HG02678 (cell line): Measurements from ENCODE around the gene KIAA0753.
"Not testable (repeated sequence)": the region's sequence is repeated elsewhere in the genome, so short reads cannot be mapped to it uniquely, and the experiment has no call there.

ENCODE experiments used
- ATAC-seq: cut with Tn5 transposase; IDR thresholded peaks from one replicate; pipeline ENCODE4 v1.9.1; 2021; ENCODE audit warnings: mild to moderate bottlenecking, moderate library complexity; ENCODE audit not compliant: unreplicated experiment

The KIAA0753 gene

DNA sequence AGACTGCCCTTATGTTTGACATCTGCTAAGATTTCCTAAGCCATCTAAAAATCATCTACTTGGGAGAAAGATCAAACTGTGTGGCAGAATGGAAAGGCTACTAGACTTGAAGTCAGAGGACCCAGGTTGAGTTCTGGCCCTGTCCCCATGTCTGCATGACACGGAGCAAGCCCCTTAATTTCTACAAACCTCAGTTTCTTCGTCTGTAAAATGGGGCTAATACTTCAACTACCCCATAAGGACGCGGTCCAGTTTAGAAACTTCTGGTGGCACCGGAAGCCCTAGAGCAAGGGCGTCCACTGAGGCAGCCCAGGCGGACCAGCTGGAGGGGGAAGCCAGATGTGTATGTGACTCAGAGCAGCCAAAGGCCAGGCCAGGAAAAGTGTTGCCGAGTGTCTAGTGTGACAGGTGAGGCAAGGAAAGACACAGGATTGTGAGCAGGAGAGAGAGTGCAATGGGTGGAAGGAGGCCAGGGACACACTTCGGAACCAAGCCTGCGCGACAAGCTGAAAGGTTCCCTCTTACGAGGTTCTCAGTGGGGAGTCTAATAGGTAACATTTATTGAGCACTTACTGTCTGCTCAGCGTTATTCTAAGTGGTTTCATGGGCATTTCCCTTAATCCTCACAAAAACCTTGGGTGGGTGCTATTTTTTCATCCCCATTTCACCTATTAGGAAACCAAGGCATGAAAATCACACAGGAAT, 66.4 kb downstream of the KIAA0753 start:
- ATAC-seq, result no peak

DNA sequence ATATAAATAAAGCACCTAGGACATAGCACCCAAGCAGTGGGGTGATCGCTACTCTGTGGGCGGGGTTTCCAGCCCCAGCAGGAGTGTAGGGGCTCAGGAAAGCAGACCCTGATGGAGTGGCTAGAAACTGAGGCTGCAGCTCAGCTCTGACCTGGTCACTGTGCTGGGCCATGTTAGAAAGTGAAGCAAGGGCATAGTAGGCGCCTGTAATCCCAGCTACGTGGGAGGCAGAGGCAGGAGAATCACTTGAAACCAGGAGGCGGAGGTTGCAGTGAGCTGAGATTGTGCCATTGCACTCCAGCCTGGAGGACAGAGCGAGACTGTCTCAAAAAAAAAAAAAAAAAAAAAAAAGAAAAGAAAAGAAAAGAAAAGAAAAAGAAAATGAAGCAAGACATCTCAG, 67.0 kb downstream of the KIAA0753 start:
- ATAC-seq, result not testable (repeated sequence)

DNA sequence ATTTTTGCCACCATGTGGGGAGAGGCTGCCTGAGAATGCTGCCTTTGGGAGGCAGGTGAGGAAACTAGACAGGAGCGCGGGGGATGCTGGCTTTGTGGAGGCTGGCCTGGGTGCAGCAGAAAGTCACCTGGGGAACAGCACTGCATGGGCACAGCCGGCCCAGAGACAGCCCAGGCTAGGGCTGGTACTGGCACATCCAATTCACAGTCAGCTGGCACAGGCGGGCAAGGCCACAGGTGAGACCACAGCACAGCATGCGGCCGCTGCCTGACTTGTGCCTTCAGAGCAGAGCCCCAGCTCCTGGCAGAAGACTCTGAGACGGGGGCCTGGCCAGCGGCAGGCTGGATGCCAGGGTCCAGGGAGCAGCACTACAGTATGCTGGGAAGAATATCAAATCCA, 67.5 kb downstream of the KIAA0753 start:
- ATAC-seq, result no peak

DNA sequence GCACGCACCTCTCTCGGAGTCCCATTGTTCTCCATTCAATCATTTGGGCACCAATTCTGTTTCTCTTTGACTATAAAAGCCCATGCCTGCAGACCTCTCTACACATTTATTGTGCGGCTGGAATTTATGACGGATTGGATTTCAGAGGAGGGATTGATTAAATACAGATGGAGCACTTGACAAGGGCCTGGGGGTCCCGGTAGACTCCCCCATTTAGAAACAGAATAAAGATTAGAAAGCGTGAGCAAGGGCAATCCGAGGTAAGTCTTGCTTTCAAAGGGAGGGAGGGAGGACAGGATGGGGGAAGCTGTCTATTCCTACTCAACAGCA, 69.1 kb downstream of the KIAA0753 start:
- no peak for ATAC-seq

DNA sequence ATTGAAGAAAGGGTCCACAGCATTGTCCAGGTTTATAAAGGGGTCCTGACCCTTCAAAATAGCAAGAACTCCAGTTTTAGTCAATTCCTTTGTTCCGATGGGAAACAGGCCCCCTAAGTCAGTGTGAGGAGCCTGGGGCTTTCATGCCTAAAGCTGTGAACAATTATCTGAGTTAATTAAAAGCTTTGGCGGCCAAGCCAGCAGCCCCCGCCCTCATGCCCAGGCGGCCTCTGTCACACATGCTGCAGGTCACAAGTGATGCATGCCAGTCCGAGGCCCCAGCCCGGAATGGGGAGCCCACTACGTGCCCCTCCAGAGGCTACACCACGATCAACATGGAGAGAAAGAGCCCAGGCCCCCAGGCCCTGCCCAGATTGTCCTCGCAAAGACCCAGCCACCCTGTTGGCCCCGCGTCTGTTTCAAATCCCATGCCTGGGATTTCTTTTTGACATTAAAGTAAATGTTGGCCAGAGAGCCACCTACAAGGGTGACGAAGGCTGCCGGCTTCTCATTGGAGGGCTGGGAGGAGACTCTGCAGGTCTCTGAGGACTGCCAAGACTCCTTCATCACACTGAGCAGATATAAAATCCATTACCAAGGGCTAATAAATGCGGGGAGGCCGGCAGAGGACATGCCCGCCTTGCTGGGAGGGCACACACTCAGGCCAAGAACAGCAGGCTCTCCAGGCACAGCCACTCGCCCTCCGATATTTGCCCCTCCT, 69.6 kb downstream of the KIAA0753 start:
- ATAC-seq, result no peak

DNA sequence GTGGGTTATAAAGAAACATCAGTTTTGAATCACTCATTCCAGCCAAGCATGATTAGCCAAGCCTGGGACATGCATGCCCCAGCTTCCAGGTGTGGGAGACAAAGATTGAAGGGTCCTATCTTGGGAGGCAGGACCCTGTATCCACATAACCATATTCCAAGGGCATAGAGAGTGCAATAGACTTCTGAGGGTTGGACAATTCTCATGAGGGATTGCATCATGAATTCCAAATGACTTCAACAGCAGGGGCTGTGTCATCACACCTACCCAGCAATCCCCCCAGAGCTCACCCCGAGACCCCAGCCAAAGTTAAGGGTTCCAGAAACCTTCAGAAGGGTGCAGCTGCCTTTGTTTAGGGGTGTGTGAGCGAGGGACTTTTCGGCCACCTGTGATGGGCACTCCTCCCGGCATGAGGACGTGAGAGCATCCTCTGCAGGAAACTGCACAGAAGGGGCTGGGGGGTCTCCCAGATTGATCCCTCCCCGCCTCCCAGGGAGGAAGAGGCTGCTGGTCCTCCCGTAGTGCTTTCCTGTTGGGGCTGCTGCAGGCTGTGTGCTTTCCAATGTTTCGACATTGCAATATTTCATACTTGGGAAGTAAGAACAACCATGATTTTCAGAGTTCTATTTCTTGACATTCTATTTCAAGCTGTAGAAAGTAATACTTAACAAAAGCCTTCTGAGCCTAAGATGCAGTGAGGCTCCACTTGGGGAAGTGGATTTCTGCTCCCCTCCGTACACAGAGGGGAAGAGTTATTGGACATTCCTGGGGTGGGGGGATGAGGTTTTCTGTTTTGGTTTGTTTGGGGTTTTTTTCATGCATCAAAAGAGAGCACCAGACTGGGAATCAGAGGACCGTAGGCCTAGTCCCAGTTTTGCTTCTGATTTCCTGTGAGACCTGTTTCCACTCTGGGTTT, 70.9 kb downstream of the KIAA0753 start:
- no peak for ATAC-seq

DNA sequence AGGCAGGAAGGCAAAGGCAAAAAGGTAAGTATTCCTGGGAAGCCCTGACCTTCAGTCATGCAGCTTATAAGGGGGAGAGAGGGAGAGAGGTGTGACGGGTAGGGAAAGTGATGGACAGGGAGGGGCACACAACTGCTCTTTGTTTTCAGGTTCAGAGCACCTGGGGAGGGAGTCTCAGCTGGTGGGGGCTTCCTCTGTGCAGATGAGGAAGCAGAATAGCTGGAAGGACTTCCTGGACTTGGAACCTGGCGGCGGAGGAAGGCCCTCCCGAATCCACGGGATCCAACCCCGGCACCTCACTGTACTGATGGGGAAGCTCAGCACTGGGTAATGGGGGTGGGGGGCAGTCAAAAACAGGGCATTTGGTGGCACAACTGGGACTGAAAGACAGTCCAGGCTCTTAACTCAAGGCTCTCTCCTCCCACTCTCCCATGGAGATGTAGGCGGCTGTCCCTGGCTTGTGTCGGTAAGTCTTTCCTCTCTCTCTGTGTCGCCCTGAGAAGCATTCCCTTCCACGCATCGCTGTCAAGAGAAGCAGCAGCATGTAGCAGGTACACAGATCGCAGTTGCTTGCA, 72.2 kb downstream of the KIAA0753 start:
- no peak for ATAC-seq

DNA sequence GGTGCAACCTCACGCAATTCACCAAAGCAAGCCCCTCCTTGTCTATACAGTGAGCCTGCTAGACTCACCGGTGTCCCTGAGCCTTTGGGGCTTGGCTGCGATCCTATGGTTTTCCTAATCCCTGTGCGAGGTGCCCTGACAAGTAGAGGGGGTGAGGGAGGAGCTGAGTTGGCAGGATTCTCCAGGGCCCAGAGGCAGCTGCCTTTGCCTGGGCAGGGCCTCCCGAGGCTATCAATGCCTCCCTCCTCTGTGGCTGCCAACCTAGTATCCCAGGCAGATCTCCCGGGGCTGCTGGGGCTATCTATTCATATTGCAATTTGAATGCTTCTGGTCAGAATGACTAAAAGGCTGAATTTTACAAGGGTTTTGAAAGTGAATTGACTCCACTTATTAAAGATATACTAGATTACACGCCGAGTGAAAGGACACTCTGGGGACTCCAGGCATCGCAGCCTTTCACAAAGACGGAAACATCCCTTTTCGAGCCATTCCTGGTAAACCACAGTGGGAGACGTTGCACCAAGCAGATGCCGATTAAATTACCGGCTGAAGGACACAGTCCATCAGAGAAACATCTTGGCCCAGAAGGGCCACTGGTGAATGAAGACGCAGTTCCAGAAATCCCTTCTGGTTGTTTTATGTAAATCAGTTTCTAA, 72.9 kb downstream of the KIAA0753 start:
- no peak for ATAC-seq

DNA sequence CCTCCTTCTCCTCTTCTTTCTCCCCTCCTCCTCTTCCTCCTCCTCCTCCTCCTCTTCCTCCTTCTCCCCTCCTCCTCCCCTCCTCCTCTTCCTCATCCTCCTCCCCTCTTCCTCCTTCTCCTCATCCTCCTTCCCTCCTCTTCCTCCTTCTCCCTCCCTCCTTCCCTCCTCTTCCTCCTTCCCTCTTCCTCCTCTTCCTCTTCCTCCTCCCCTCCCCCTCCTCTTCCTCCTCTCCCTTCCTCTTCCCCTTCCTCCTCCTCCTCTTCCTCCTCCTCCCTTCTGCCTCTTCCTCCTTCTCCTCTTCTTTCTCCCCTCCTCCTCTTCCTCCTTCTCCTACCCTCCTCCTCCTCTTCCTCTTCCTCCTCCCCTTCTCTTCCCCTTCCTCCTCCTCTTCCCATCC, 79.1 kb downstream of the KIAA0753 start:
- ATAC-seq, result no peak

DNA sequence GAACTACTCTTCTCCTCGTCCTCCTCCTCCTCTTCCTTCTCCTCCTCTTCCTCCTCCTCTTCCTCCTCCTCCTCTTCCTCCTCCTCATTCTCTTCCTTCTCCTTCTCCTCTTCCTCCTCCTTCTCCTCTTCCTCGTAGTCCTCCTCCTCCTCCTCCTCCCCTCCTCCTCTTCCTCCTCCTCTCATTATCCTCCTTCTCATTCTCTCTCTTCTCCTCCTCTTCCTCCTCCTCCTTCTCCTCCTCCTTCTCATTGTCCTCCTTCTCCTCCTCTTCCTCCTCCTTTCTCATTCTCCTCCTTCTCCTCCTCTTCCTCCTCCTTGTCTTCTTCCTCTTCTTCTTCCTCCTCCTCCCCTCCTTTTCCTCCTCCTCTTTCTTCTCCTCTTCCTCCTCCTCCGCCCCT, 80.0 kb downstream of the KIAA0753 start:
- ATAC-seq, result no peak

DNA sequence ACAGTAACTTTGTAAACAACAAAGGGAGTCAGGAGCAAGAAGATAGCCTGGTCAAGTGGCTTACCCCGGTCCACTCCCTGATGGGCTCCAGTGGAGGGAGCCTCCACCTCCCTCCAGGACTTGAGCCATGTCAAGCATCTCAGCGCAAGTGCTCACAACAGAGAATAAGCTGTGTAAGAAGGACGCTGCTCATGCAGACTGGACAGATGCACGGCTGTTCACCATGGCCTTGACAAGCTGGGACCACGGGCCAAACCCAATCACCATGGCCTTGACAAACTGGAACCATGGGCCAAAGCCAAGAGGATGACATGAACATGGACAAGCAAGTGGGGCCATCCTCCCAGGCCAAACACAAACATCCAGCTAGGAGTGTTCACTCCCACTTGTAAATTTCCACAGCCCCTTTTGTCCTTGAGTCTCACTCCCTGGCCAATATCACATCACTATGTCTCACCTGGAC, 80.7 kb downstream of the KIAA0753 start:
- no peak for ATAC-seq

DNA sequence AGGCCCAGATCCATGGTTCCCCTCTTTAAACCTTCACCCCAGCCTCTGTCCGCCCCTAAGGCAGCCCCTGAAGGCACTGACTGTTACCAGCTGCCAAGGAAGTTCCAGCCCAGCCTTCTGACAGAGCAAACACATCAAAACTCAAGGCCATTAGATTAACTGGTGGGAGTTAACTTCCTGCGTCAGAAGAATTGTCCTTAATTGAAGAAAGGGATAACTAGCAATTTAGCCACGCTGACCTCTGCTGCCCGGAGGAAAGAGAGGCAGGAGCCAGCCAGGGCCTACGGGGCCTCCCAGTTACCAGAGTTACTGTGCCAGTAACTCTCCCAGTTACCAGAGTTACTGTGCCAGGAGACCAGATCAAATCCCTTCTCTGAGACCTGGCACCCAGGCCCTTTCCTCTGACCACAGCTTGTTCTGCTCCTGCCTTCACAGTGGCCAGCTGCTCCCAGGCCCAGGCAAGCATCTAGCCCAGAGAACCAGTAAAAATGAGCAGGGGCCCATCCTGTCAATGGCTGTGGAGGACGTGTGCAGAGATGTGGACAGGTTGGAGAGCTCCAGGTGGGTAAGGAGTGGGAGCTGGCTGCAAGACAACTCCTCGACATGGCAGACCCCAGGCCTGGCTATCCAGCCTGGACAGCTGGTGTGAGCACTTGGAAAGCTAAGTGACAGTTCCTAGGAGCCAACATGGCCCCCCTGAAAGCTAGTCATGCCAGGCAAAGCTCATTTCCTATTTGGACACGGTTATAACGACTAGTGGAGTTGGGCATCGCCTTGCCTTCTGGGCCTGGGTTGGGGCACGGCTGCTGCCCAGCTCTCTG, 81.4 kb downstream of the KIAA0753 start:
- no peak for ATAC-seq

DNA sequence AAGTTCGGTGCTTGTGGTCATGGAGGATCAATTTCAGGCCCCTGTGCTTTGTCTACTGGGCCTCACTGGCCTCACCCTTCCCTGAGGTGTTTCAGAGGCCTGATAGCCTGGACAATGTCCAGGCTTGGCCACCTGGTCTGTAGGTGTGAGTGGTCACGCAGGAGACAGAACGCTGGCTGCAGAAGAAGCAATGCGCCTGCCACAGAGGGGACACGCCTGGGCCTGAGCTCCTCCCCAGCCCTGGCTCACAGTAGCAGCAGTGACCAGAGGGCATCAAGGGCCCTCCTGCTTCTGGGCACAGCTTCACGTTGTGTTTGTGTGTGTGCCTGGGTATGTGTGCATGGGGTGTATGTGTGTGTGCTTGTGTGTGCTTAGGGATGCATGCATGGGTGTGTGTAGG, 82.2 kb downstream of the KIAA0753 start:
- no peak for ATAC-seq

DNA sequence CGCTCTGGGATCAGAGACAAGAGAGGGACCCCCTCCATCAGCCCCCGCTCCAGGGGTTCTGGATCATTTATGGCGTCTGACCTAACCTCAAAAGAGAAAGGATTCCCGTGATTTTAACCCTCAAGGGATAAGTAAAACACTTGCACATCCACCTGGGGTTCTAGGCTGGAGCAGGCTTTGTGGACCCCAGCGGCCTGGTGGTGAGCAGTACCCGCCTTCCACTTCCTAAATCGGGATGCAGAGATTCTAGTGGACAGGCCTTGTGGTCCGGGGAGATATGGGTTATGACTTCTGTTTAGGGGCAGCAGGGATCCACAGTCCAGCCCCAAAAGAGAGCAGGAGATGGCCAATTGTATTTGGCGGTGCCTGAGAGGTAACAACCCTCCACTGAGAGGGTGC, 83.5 kb downstream of the KIAA0753 start:
- ATAC-seq, result no peak

DNA sequence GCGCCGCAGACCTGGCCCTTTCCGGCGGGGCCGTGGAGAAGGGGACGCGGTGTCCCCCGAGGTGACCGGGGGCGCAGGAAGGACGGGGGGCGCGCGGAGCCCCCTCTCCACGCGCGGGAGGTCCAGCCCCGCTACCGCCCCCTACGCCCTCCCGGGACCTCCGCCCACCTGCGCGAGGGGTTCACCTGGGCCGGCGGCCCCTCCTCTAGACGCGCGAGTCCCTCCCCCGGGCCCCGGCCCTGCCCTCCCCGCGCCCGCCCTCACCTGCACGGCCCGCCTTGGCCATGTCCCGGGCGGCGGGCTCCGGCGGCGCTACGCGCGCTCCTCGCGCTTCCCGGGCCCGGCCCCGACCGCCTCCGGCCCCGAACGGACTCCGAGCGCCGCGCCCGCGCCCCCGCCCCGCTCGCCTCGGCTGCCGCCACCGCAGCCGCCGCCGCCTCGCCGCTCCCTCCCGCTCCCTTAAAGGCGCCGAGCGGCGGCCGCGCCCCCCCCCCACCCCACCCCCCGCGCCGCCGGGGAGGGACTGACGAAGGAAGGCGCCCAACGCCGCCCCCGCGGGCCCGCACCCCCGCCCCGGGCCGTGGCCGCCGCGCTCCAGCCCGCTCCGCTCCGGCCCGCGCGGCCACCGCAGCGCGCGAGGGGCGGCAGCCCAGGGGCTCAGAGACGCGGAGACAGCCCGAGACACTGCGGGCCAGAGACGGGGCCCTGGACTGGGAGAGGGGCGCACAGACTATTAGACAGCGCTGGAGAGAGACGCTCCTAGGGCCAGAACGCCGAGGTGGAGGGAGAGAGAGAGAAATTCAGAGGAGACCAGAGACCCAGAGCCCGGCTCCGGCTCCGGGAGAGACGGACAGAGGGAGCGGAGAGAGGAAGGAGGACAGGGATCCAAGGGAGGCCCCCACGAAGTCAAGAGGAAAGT, 84.1 kb downstream of the KIAA0753 start, which contains the start of gene PITPNM3:
TSS of gene PITPNM3 (minus strand) at position 435 of the 919 bp plus-strand sequence. CDS start at position 286, 149 bp downstream.
- ATAC-seq, result no peak

DNA sequence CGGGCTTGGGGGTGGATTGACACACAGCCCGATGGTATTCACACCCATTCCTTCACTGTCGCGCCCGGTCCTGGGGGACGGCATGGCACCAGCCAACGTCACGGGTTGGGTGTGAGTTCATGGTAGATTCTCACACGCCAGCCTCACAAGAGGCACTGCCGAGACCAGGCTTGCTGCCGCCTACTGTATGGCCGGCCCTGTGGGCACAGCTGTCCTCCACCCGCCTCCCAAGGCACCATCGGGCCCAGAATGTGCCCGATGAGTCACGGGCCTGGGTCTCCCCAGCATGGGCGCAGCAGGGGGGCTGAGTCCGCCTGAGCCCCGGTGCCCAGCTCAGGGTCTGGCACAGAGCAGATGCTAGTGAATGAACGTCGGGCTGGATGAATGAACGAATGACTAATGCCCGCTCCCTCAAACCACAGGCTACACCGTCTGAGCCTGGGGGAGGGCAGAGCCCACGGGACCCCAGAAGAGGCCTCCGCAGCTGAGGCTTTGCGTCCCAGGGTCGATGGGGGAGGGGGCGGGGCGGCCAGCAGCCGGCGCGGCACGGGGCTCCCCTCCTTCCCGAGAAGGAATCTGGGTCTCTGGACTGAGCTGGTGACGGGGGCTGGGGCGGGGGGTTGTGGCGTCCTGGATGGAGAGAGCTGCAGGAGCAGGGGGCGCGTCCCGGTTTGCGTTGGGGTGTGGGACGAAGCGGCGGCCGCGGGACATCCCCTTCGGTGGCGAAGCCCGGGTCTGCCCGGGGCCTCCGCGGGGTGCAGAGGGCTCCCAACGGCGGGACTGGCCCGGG, 85.0 kb downstream of the KIAA0753 start:
- ATAC-seq, result no peak

DNA sequence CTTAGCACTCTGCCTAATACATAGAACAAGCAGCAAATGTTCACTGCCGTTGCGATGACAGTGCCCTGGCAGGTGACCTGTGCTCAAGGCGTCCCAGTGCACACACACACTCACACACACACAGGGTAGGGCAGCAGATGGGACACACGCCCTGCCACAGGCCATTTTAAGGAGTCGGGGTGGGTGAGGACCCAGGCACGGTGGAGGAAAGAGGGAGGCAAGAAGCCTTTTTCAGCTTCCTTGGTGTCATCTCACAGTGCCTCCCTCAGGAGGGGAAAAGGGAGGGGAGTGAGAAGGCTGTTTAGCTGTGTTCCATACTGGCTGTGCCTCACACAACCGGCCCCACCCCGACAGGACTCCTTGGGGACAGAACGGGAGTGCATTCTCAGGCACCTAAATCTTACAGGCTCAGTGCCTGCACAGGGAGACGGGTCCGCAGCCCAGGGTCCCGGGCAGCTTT, 85.6 kb downstream of the KIAA0753 start:
- no peak for ATAC-seq

DNA sequence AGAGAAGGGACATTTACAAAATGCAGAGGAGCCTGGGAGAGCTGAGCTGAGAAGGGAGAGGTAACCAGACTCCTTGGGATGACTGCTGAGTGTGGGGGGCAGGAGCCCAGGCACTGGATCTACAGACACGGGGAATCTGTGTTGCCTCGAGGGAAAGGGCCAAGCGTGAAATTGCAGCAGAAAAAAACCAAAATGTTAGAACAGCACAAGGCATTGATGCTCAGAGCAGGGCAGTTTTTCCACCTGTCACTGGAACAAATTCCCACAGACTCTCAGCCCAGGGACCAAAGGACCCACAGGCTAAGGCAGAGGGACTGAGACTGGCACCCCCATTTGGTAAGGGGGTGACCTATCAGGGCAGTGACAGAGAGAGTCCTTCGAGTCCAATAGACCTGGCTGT, 86.2 kb downstream of the KIAA0753 start:
- ATAC-seq, result no peak
